A549 (cell line): ENCODE measurements around the gene PRSS3.

Experiments used
- CTCF ChIP-seq: fragments of >200 bp; sonication (Bioruptor Twin); formaldehyde crosslinking; IDR thresholded peaks from 3 replicates; pipeline ENCODE4 v1.5.1; 2016
- GATA3 ChIP-seq: IDR thresholded peaks from 2 replicates; pipeline ENCODE4 v1.6.1; 2012; ENCODE audit warnings: borderline replicate concordance

- TF ChIP-seq CTCF (no peak), GATA3 (no peak)
These were observed at the start of gene PRSS3 for GRCh38 chr9:33795281-33795680.
